B cell (primary cell): ENCODE data around the gene RADX. TPM values are rescaled to one million over a fixed set of nuclear protein-coding genes. Genes with fewer than 3 reads are reported as not detected.

ENCODE experiments used
- ATAC-seq: fragments of 200-7000 bp; cut with Tn5 transposase; one replicate; pipeline ENCODE4 v1.10.0; 2021; ENCODE audit warnings: low read depth, mild to moderate bottlenecking, moderate number of reproducible peaks, moderate library complexity
- CTCF ChIA-PET: fragments of 350-600 bp; sonication (Branson Sonifier 250); formaldehyde crosslinking; loops from one replicate; lab custom pipeline; 2021; ENCODE audit warnings: antibody characterized with exemption, inconsistent platforms; lab: Charles Lee
- POLR2A ChIA-PET: fragments of 350-600 bp; sonication (Branson Sonifier 250); formaldehyde crosslinking; loops from one replicate; lab custom pipeline; 2021; ENCODE audit warnings: antibody characterized with exemption; lab: Charles Lee
- DNase-seq: peaks from one replicate; pipeline ENCODE4 v3.0.0; 2013
- H2AFZ ChIP-seq: 2 replicates; pipeline ENCODE4 v1.6.1; 2012; ENCODE audit warnings: mild to moderate bottlenecking, low read depth, low read length; ENCODE audit not compliant: insufficient read depth, poor library complexity, severe bottlenecking
- H3K27ac ChIP-seq, 2 donors: 1 replicate in 1 of 2; 2 replicates in 1 of 2; pipeline ENCODE4 v1.5.1; 2012 to 2013; ENCODE audit warnings: low read length in 2 of 2, mild to moderate bottlenecking in 2 of 2, moderate library complexity in 1 of 2
- H3K27me3 ChIP-seq, 4 experiments: fragments of 200-600 bp in 1 of 4; sonication (generic) in 1 of 4; replicated peaks in 1 of 4; 1 replicate in 2 of 4; 2 replicates in 2 of 4; pipeline versions ENCODE4 v1.6.1 to v1.7.0; 2013 to 2016; ENCODE audit warnings: low read length in 3 of 4, mild to moderate bottlenecking in 2 of 4, mixed read lengths in 1 of 4, moderate library complexity in 1 of 4; ENCODE audit not compliant: insufficient read depth in 4 of 4, control insufficient read depth in 3 of 4; ENCODE audit errors: control extremely low read depth in 1 of 4
- H3K36me3 ChIP-seq, 2 experiments: replicated peaks in 1 of 2; 1 replicate in 1 of 2; 2 replicates in 1 of 2; pipeline versions ENCODE4 v1.6.1 to v1.7.1; 2013; ENCODE audit warnings: low read length in 1 of 2; ENCODE audit not compliant: insufficient read depth in 2 of 2, control insufficient read depth in 1 of 2; ENCODE audit errors: control extremely low read depth in 1 of 2, extremely low read depth in 1 of 2
- H3K4me1 ChIP-seq, 2 donors: fragments of 200-600 bp in 1 of 2; sonication (generic) in 1 of 2; 1 replicate in 1 of 2; 2 replicates in 1 of 2; pipeline versions ENCODE4 v1.5.1 to v1.6.1; 2013 to 2017; ENCODE audit warnings: low read length in 2 of 2; ENCODE audit not compliant: control insufficient read depth in 2 of 2, insufficient read depth in 2 of 2
- H3K4me2 ChIP-seq: replicated peaks from 2 replicates; pipeline ENCODE3; 2012; ENCODE audit warnings: mild to moderate bottlenecking, low read depth, low read length; ENCODE audit not compliant: poor library complexity, severe bottlenecking
- H3K4me3 ChIP-seq, 5 experiments: fragments of 200-600 bp in 1 of 5; sonication (generic) in 1 of 5; 1 replicate in 3 of 5; 2 replicates in 2 of 5; pipeline versions ENCODE4 v1.5.1 to v1.7.0; 2011 to 2016; ENCODE audit warnings: low read length in 4 of 5, mild to moderate bottlenecking in 4 of 5, low read depth in 2 of 5, control low read depth in 1 of 5, moderate library complexity in 1 of 5; ENCODE audit not compliant: insufficient read depth in 1 of 5; ENCODE audit errors: control extremely low read depth in 1 of 5, extremely low read depth in 1 of 5
- H3K79me2 ChIP-seq: fragments of 200-600 bp; sonication (generic); one replicate; pipeline ENCODE4 v1.6.0; 2016; ENCODE audit warnings: low read length; ENCODE audit not compliant: control insufficient read depth, insufficient read depth
- H3K9ac ChIP-seq: fragments of 200-600 bp; sonication (generic); 2 replicates; pipeline ENCODE4 v1.6.1; 2017; ENCODE audit warnings: mild to moderate bottlenecking, low read length, moderate library complexity
- H3K9me3 ChIP-seq, 3 donors: one replicate each; pipeline versions ENCODE4 v1.6.1 to v1.7.1; 2013; ENCODE audit warnings: low read length in 2 of 3; ENCODE audit not compliant: control insufficient read depth in 2 of 3, insufficient read depth in 1 of 3; ENCODE audit errors: control extremely low read depth in 1 of 3
- H4K20me1 ChIP-seq: 2 replicates; pipeline ENCODE4 v1.6.0; 2012; ENCODE audit warnings: mild to moderate bottlenecking, low read length; ENCODE audit not compliant: insufficient read depth, control insufficient read depth, poor library complexity, severe bottlenecking
- H3K27ac Mint-ChIP-seq: one replicate; pipeline ENCODE4 v1.8.0; 2021; ENCODE audit warnings: mixed read lengths
- H3K27me3 Mint-ChIP-seq: one replicate; pipeline ENCODE4 v1.8.0; 2021; ENCODE audit warnings: mixed read lengths
- H3K4me1 Mint-ChIP-seq: one replicate; pipeline ENCODE4 v1.8.0; 2021; ENCODE audit warnings: mixed read lengths
- H3K4me3 Mint-ChIP-seq: one replicate; pipeline ENCODE4 v1.8.0; 2021; ENCODE audit warnings: mixed read lengths
- H3K9me3 Mint-ChIP-seq: one replicate; pipeline ENCODE4 v1.8.0; 2022; ENCODE audit warnings: mixed read lengths; ENCODE audit not compliant: insufficient read depth
- EZH2 ChIP-seq: IDR thresholded peaks from 2 replicates; pipeline ENCODE4 v1.6.1; 2012; ENCODE audit warnings: borderline replicate concordance, low read depth, mild to moderate bottlenecking, moderate library complexity, low read length; ENCODE audit not compliant: insufficient read depth, poor library complexity, severe bottlenecking
- WGBS: methylation state at CpG from one replicate; pipeline ENCODE4 v1.1.5; 2013; ENCODE audit warnings: missing lambda C conversion rate; ENCODE audit not compliant: insufficient coverage; 5-methylcytosine and 5-hydroxymethylcytosine counted together
- intact Hi-C: fragments of 100-400 bp; cut with micrococcal nuclease; formaldehyde crosslinking; loops from one replicate; pipeline ENCODE4 v1.10.0; 2022
- polyA plus RNA-seq: library from polyadenylated mRNA; depleted of rRNA; stranded (reverse); fragments of >200 nt; gene quantifications from 2 replicates; pipeline ENCODE4 v1.2.3, GENCODE V29; 2012
- total RNA-seq, 2 donors: library from RNA; stranded (reverse); fragments of 120-200 nt in 1 of 2; gene quantifications; 1 replicate in 1 of 2; 2 replicates in 1 of 2; pipeline versions ENCODE4 v1.2.3 to v1.2.4, GENCODE V29; 2013 to 2022
- TF ChIP-seq, protein P1 (sequence below): fragments of 200-600 bp; IDR thresholded peaks from one replicate; pipeline ENCODE4 v1.8.0; 2022; ENCODE audit warnings: antibody characterized with exemption, mild to moderate bottlenecking

RADX gene
- total and polyA plus RNA-seq, 2 donors (not counting 1 experiment from before 2014, with no cell fraction given), result 7.9 to 15.3 TPM

- H3K4me1 ChIP-seq, result no peaks in the 10 kb centered on the region
- H3K4me3 ChIP-seq, result no peak overlapping the region
- H3K27ac Mint-ChIP-seq, result no peak overlapping the region
- no peak for ATAC-seq
- no peaks in the 10 kb centered on the region for H3K9me3 ChIP-seq
- no peaks in the 10 kb centered on the region for H4K20me1 ChIP-seq
- H3K4me2 ChIP-seq, result no peak overlapping the region
- WGBS, result no CpG with 5 or more reads among the region's 3 CpGs
- no peaks in the 10 kb centered on the region for H3K4me1 Mint-ChIP-seq
- DNase-seq, result peak; percentile 7
- POLR2A ChIA-PET, result no interaction called here
- H3K27me3 Mint-ChIP-seq, result no peaks in the 10 kb centered on the region
- H3K9me3 Mint-ChIP-seq, result no peaks in the 10 kb centered on the region
- no peak overlapping the region for H3K4me3 Mint-ChIP-seq
- H3K27me3 ChIP-seq, result no peaks in the 10 kb centered on the region
- H3K79me2 ChIP-seq, result peaks cover 5% of the 10 kb centered on the region
- H2AFZ ChIP-seq, result no peak overlapping the region
- intact Hi-C loops, result loop anchor here (1.0 kb wide), 1 partner anchor 138 kb away; no protein-coding TSS in a partner anchor
- no peak for TF ChIP-seq EZH2
- TF ChIP-seq, protein P1, sequence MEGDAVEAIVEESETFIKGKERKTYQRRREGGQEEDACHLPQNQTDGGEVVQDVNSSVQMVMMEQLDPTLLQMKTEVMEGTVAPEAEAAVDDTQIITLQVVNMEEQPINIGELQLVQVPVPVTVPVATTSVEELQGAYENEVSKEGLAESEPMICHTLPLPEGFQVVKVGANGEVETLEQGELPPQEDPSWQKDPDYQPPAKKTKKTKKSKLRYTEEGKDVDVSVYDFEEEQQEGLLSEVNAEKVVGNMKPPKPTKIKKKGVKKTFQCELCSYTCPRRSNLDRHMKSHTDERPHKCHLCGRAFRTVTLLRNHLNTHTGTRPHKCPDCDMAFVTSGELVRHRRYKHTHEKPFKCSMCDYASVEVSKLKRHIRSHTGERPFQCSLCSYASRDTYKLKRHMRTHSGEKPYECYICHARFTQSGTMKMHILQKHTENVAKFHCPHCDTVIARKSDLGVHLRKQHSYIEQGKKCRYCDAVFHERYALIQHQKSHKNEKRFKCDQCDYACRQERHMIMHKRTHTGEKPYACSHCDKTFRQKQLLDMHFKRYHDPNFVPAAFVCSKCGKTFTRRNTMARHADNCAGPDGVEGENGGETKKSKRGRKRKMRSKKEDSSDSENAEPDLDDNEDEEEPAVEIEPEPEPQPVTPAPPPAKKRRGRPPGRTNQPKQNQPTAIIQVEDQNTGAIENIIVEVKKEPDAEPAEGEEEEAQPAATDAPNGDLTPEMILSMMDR, result peak; percentile 27
- no peak overlapping the region for H3K9ac ChIP-seq
- no peaks in the 10 kb centered on the region for H3K36me3 ChIP-seq
- CTCF ChIA-PET, result interaction anchor here (1.0 to 3.6 kb wide), 4 partner anchors 8 to 140 kb away, joined by 5 to 26 read pairs (median 8); partner anchors contain the start of gene RADX
- H3K27ac ChIP-seq, result no peak overlapping the region
These were observed 8.0 kb downstream of the RADX start for GRCh38 chrX:106619797-106620196.

DNA sequence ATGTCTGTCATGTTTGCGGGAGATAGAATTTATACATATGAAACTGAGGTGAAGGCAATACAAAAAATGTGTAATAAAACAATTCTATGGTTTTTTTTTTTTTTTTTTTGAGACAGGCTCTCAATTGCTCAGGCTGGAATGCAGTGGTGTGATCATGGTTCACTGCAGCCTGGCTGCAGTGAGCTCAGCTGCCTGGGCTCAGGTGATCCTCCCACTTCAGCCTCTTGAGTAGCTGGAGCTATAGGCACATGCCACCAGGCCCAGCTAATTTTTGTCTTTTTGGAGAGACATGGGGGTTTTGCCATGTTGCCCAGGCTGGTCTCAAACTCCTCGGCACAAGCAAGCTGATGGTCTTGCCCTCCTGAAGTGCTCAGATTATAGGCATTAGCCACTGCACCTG, 10.1 kb downstream of the RADX start:
- intact Hi-C loops, result no loop called here
- no peaks in the 10 kb centered on the region for H3K9me3 ChIP-seq
- Mint-ChIP-seq H3K27ac (no peak overlapping the region), H3K9me3 (no peaks in the 10 kb centered on the region), H3K4me3 (no peak overlapping the region), H3K4me1 (no peaks in the 10 kb centered on the region), H3K27me3 (no peaks in the 10 kb centered on the region)
- no peak overlapping the region for H3K27ac ChIP-seq
- no peaks in the 10 kb centered on the region for H4K20me1 ChIP-seq
- H3K9ac ChIP-seq, result no peak overlapping the region
- no peak for ATAC-seq
- no CpG with 5 or more reads among the region's 2 CpGs for WGBS
- no peak overlapping the region for H3K4me2 ChIP-seq
- H3K4me3 ChIP-seq, result no peak overlapping the region
- no peaks in the 10 kb centered on the region for H3K79me2 ChIP-seq
- no peaks in the 10 kb centered on the region for H3K27me3 ChIP-seq
- ChIA-PET POLR2A (no interaction called here), CTCF (interaction anchor here (3.6 kb wide), 1 partner anchor 140 kb away, joined by 26 read pairs; no protein-coding TSS in a partner anchor)
- H3K4me1 ChIP-seq, result no peaks in the 10 kb centered on the region
- no peak overlapping the region for H2AFZ ChIP-seq
- no peaks in the 10 kb centered on the region for H3K36me3 ChIP-seq
- TF ChIP-seq, protein P1, result no peak
- no peak for TF ChIP-seq EZH2
- DNase-seq, result no peak
